ENCODE results near the gene SPATA16. TPM values are rescaled to one million over a fixed set of nuclear protein-coding genes. Genes with fewer than 3 reads are reported as not detected.
"Not testable (repeated sequence)": the region's sequence is repeated elsewhere in the genome, so short reads cannot be mapped to it uniquely, and the experiment has no call there.

Gene SPATA16, protein sequence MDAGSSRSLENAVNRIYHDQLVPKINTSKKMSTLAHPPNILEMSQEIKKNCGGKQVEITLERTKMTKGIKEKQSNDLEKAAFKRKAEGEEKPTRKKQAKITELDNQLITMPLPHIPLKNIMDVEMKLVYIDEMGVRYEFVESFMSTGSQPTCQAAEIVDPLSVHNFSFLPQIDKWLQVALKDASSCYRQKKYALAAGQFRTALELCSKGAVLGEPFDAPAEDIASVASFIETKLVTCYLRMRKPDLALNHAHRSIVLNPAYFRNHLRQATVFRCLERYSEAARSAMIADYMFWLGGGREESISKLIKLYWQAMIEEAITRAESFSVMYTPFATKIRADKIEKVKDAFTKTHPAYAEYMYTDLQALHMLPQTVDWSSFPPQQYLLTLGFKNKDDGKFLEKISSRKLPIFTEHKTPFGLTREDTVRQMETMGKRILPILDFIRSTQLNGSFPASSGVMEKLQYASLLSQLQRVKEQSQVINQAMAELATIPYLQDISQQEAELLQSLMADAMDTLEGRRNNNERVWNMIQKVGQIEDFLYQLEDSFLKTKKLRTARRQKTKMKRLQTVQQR
- total RNA-seq (2014; rRNA removed; shearing (Covaris generic)), result not detected in 2 replicates
- not detected in 2 replicates for polyA plus RNA-seq (2016; fragmentation: Nextera tagmentation; extraction: Ambion mirVana)
- long read RNA-seq, partial matches to known transcripts, result 0 of 1 reads
- long read RNA-seq, other reads (novel, unspliced or antisense), result 1 of 1 reads

DNA sequence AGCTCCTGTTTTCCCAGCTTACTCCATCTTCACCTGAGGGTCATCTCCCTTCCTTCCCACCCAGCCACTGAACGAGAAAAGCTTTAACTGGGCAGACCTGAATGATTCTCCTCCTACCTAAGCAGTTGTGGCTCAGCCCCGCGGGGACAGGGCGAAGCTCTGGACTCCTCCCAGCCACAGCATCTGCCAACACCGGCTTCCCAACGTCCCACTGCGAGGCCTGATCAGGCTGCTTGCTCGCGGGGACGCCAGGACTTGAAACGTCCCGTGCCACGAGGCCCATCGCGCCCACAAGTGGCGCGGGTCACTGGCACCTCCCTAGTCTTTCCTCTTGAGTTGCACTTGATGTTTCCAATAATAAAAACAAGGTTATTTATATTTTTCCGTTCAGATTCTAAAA is at the start of gene SPATA16:
TSS of gene SPATA16 (minus strand) at position 250 of the 400 bp plus-strand sequence. CDS start 23,504 bp downstream, outside the sequence.
- H3K9me2 ChIP-seq (ENCODE audit: insufficient read depth), result peaks cover 10% of the 10 kb centered on the region; the same call in 1 of the 2 replicates
- H3F3A ChIP-seq (replicated peaks; ENCODE audit: low read depth), result no peaks in the 10 kb centered on the region
- H3K79me2 ChIP-seq (replicated peaks; ENCODE audit: insufficient read depth), result no peaks in the 10 kb centered on the region
- Mint-ChIP-seq H3K27me3 (ENCODE audit: insufficient read depth, low read depth, poor library complexity) (peaks cover 1% of the 10 kb centered on the region), H3K27ac (peak within 1 kb of the TSS; percentile 77; the same call in 1 of the 2 replicates), H3K4me3 (no peak within 1 kb of the TSS), H3K36me3 (ENCODE audit: low read depth) (no peaks in the 10 kb centered on the region), H3K4me1 (peaks cover 29% of the 10 kb centered on the region; the same call in 2 of the 3 replicates), H3K9me3 (no peaks in the 10 kb centered on the region)
- no peak within 1 kb of the TSS for H3K27ac ChIP-seq (ENCODE audit: low read depth)
- H2AFZ ChIP-seq, result peak within 1 kb of the TSS; percentile 53
- no peaks in the 10 kb centered on the region for H4K20me1 ChIP-seq (replicated peaks; ENCODE audit: insufficient read depth)
- no peaks in the 10 kb centered on the region for H3K27me3 ChIP-seq (ENCODE audit: insufficient read depth)
- H3K4me3 ChIP-seq, result no peak within 1 kb of the TSS
- peaks cover 18% of the 10 kb centered on the region for H3K4me1 ChIP-seq (ENCODE audit: insufficient read depth)
- ATAC-seq, result peak; percentile 41; the same call in 1 of the 3 replicates
- H3K4me2 ChIP-seq, result no peak within 1 kb of the TSS
- DNase-seq (ENCODE audit: low spot score), result peak; percentile 31
- no peaks in the 10 kb centered on the region for H3K36me3 ChIP-seq (ENCODE audit: insufficient read depth)
- TF ChIP-seq POLR2AphosphoS5 (IDR thresholded peaks at IDR 0.05; ENCODE audit: low read depth) (no peak), ZNF331 (CRISPR knock-in tag; IDR thresholded peaks at IDR 0.05; ENCODE audit: low read depth) (no peak), NANOG (IDR thresholded peaks at IDR 0.05; ENCODE audit: borderline replicate concordance) (no peak), EZH2 (IDR thresholded peaks at IDR 0.05; ENCODE audit: low read depth, unreplicated experiment) (no peak), ZNF114 (CRISPR knock-in tag; IDR thresholded peaks at IDR 0.05) (no peak)
- TF ChIP-seq, protein P1, sequence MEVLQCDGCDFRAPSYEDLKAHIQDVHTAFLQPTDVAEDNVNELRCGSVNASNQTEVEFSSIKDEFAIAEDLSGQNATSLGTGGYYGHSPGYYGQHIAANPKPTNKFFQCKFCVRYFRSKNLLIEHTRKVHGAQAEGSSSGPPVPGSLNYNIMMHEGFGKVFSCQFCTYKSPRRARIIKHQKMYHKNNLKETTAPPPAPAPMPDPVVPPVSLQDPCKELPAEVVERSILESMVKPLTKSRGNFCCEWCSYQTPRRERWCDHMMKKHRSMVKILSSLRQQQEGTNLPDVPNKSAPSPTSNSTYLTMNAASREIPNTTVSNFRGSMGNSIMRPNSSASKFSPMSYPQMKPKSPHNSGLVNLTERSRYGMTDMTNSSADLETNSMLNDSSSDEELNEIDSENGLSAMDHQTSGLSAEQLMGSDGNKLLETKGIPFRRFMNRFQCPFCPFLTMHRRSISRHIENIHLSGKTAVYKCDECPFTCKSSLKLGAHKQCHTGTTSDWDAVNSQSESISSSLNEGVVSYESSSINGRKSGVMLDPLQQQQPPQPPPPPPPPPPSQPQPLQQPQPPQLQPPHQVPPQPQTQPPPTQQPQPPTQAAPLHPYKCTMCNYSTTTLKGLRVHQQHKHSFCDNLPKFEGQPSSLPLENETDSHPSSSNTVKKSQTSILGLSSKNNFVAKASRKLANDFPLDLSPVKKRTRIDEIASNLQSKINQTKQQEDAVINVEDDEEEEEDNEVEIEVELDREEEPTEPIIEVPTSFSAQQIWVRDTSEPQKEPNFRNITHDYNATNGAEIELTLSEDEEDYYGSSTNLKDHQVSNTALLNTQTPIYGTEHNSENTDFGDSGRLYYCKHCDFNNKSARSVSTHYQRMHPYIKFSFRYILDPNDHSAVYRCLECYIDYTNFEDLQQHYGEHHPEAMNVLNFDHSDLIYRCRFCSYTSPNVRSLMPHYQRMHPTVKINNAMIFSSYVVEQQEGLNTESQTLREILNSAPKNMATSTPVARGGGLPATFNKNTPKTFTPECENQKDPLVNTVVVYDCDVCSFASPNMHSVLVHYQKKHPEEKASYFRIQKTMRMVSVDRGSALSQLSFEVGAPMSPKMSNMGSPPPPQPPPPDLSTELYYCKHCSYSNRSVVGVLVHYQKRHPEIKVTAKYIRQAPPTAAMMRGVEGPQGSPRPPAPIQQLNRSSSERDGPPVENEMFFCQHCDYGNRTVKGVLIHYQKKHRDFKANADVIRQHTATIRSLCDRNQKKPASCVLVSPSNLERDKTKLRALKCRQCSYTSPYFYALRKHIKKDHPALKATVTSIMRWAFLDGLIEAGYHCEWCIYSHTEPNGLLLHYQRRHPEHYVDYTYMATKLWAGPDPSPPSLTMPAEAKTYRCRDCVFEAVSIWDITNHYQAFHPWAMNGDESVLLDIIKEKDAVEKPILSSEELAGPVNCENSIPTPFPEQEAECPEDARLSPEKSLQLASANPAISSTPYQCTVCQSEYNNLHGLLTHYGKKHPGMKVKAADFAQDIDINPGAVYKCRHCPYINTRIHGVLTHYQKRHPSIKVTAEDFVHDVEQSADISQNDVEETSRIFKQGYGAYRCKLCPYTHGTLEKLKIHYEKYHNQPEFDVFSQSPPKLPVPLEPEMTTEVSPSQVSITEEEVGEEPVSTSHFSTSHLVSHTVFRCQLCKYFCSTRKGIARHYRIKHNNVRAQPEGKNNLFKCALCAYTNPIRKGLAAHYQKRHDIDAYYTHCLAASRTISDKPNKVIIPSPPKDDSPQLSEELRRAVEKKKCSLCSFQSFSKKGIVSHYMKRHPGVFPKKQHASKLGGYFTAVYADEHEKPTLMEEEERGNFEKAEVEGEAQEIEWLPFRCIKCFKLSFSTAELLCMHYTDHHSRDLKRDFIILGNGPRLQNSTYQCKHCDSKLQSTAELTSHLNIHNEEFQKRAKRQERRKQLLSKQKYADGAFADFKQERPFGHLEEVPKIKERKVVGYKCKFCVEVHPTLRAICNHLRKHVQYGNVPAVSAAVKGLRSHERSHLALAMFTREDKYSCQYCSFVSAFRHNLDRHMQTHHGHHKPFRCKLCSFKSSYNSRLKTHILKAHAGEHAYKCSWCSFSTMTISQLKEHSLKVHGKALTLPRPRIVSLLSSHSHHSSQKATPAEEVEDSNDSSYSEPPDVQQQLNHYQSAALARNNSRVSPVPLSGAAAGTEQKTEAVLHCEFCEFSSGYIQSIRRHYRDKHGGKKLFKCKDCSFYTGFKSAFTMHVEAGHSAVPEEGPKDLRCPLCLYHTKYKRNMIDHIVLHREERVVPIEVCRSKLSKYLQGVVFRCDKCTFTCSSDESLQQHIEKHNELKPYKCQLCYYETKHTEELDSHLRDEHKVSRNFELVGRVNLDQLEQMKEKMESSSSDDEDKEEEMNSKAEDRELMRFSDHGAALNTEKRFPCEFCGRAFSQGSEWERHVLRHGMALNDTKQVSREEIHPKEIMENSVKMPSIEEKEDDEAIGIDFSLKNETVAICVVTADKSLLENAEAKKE (CRISPR knock-in tag; IDR thresholded peaks at IDR 0.05), result no peak

DNA sequence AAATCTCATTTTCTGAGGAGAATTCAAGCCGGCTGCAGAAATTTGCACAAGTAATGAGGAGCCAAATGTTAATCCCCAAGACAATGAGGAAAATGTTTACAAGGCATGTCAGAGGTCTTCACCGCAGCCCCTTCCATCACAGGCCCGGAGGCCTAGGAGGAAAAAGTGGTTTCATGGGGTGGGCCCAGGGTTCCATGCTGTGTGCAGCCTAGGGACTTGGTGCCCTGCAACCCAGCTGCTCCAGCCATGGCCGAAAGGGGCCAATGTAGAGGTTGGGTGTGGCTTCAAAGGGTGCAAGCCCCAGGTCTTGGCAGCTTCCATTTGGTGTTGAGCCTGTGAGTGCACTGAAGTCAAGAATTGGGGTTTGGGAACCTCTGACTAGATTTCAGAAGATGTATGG is 42.0 kb upstream of the SPATA16 start:
- H3K27ac Mint-ChIP-seq; H4K20me1 ChIP-seq (replicated peaks; ENCODE audit: insufficient read depth); H3K4me3 ChIP-seq; H3F3A ChIP-seq (replicated peaks; ENCODE audit: low read depth); H3K4me2 ChIP-seq; H3K36me3 ChIP-seq (ENCODE audit: insufficient read depth); DNase-seq (ENCODE audit: low spot score); H3K4me3 Mint-ChIP-seq; ATAC-seq; H3K27me3 Mint-ChIP-seq (ENCODE audit: insufficient read depth, low read depth, poor library complexity); H3K27ac ChIP-seq (ENCODE audit: low read depth); H3K79me2 ChIP-seq (replicated peaks; ENCODE audit: insufficient read depth); H3K4me1 ChIP-seq (ENCODE audit: insufficient read depth); H3K9me2 ChIP-seq (ENCODE audit: insufficient read depth); H3K27me3 ChIP-seq (ENCODE audit: insufficient read depth); H3K4me1 Mint-ChIP-seq; H2AFZ ChIP-seq: not testable (repeated sequence)
- Mint-ChIP-seq H3K36me3 (ENCODE audit: low read depth) (peaks cover 44% of the 10 kb centered on the region), H3K9me3 (peaks cover 51% of the 10 kb centered on the region)
